KOPT-K1 (cell line): ENCODE measurements around the gene SCYGR5.
"Not testable (repeated sequence)": the region's sequence is repeated elsewhere in the genome, so short reads cannot be mapped to it uniquely, and the experiment has no call there.

Source experiments
- H3K27ac ChIP-seq: fragments of 200-600 bp; sonication (generic); 2 replicates; pipeline ENCODE4 v1.5.1; 2016; ENCODE audit warnings: antibody characterized with exemption, mild to moderate bottlenecking, low read depth, low read length; ENCODE audit not compliant: poor library complexity, severe bottlenecking
- H3K36me3 ChIP-seq: fragments of 200-600 bp; sonication (generic); 2 replicates; pipeline ENCODE4 v1.5.1; 2017; ENCODE audit warnings: antibody characterized with exemption, mild to moderate bottlenecking, low read length, moderate library complexity; ENCODE audit not compliant: insufficient read depth
- H3K9me3 ChIP-seq: fragments of 200-600 bp; sonication (generic); 2 replicates; pipeline ENCODE4 v1.5.1; 2017; ENCODE audit warnings: antibody characterized with exemption, low read length, mild to moderate bottlenecking; ENCODE audit not compliant: insufficient read depth, poor library complexity, severe bottlenecking

Gene SCYGR5, protein sequence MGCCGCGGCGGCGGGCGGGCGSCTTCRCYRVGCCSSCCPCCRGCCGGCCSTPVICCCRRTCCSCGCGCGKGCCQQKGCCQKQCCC

GRCh38 chr2:227666631-227667170 lies at the start of gene SCYGR5:
TSS of gene SCYGR5 (plus strand) at chr2:227666804. CDS start at chr2:227666804, 0 bp downstream.
- not testable (repeated sequence) for H3K9me3 ChIP-seq, H3K27ac ChIP-seq, H3K36me3 ChIP-seq

- Histone ChIP-seq H3K27ac (no peak within 1 kb of the TSS), H3K9me3 (no peaks in the 10 kb centered on the region), H3K36me3 (no peaks in the 10 kb centered on the region)
Observed at GRCh38 chr2:227617316-227618230, 49.0 kb upstream of the SCYGR5 start, which contains the start of gene SCYGR4. TSS of gene SCYGR4 (plus strand) at chr2:227617498. CDS start at chr2:227617498, 0 bp downstream.

- Histone ChIP-seq H3K27ac (no peak overlapping the region), H3K9me3 (no peaks in the 10 kb centered on the region), H3K36me3 (no peaks in the 10 kb centered on the region)
Observed at GRCh38 chr2:227623226-227623625, 43.4 kb upstream of the SCYGR5 start.

DNA sequence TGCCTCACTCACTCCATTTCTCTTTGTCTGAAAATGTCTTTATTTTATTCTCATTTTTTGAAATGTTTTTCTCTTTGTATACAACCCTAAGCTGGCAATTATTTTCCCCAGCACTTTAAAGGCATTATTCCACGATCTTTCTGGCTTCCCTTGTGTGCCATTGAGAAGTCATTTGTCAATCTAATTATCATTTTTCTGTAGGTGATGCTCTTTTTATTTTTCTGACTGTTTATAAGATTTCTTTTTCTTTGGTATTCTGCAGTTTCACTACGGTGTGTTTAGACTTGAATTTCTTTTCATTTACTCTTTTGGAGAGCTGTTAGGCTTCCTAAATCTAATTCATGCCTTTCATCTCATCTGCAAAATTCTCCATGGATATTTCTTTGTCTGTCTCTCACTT lies 41.2 kb upstream of the SCYGR5 start:
- Histone ChIP-seq H3K27ac (no peak overlapping the region), H3K36me3 (no peaks in the 10 kb centered on the region), H3K9me3 (no peaks in the 10 kb centered on the region)

DNA sequence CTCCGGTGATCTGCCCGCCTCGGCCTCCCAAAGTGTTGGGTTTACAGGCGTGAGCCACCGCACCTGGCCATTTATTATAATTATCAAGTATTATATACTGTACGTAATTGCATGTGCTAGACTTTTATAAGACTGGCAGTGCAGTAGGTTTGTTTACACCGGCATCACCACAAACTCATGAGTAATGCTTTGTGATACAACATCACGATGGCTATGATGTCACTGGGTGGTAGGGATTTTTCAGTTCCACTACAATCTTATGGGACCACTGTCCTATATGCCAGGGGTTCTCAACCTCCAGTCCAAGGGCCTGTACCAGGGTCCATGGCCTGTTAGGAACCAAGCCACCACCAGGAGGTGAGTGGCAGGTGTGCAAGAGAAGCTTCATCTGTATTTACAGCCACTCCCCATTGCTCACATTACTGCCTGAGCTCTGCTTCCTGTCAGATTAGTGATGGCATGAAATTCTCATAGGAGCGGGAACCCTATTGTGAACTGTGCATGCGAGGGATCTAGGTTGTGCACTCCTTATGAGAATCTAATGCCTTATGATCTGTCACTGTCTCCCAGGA lies 39.9 kb upstream of the SCYGR5 start:
- H3K9me3 ChIP-seq: no peaks in the 10 kb centered on the region
- H3K36me3 ChIP-seq: no peaks in the 10 kb centered on the region
- H3K27ac ChIP-seq: no peak overlapping the region

DNA sequence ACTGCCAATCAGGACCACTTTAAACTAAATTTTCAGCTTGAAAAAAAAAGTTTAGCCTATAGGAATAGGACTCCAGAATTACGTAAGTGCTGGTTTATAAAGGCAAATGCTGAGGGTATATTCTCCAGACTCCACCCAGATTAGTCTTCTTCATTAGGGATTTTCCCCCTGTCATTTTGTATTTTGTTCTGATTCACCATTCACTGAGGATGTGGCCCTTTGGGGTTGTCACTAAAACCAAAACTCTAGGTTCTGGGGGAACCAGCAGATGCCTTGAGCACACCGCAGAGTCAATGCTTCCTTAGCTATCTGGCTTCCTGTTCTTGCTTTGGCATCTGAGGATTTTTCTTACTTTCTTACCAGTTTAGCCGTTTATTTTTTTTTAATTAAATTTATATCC lies 38.8 kb upstream of the SCYGR5 start:
- Histone ChIP-seq H3K36me3 (no peaks in the 10 kb centered on the region), H3K27ac (no peak overlapping the region), H3K9me3 (no peaks in the 10 kb centered on the region)

DNA sequence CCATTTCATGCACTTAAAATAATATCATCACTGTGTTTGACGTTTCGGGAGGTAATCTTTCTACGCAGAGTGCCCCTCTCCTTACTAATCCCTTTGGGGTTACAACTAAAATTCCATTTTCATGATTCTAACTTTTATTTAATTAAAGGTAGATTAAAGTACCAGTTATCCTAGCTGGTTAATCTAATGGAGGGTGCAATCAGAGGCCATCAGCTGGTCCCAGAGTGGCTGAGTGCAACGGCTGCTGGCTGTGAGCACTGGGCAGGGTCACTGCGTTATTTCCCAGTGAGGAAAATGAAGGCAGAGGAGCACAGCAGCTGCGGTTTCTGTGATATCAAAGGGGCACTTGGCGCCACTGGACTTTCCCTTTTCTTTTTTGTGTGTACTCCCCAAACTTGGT lies 37.2 kb upstream of the SCYGR5 start:
- Histone ChIP-seq H3K36me3 (no peaks in the 10 kb centered on the region), H3K9me3 (no peaks in the 10 kb centered on the region), H3K27ac (no peak overlapping the region)

- no peak overlapping the region for H3K27ac ChIP-seq
- no peaks in the 10 kb centered on the region for H3K36me3 ChIP-seq
Observed at GRCh38 chr2:227630322-227630721, 36.3 kb upstream of the SCYGR5 start.

DNA sequence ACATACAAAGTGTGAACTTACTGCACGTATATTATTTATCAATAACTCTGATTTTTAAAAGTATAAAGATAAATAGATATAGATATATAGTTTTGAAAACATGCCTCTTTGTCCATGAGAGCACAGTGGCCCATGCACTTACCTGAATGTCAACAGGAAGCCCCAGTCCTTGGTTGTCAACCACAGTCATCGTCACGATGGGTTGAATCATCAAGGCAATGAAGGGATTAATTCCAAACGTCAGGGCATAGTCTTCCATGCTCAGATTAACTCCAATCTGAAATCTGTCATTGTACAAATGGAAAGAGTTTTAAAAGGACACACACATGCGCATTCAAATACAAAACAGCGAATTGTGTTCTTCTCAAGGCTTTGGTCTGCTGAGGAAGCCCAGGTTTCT lies 33.8 kb upstream of the SCYGR5 start:
- H3K36me3 ChIP-seq: no peaks in the 10 kb centered on the region
- no peak overlapping the region for H3K27ac ChIP-seq
- H3K9me3 ChIP-seq: no peaks in the 10 kb centered on the region

More at GRCh38 chr2:227630322-227630721, 36.3 kb upstream of the SCYGR5 start:
- H3K9me3 ChIP-seq: no peaks in the 10 kb centered on the region

DNA sequence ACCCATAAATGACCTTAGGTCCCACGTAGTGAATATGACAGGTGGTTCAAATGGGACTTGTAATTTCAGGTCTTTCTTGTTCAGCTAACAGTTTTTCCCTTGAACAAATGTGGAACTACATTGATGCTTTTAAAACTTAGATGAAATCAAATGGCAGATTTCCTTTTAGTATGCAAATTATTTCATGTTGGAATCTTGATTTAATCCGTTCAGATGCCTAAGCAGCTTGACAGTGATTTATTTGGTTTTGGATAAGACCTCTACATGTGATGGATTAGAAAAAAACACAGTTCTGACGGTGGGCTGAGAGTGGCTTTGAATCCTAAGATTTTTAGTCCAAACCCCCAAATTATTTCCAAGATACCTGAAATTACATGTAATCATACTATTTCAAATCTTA lies 32.4 kb upstream of the SCYGR5 start:
- no peaks in the 10 kb centered on the region for H3K9me3 ChIP-seq
- no peak overlapping the region for H3K27ac ChIP-seq
- H3K36me3 ChIP-seq: no peaks in the 10 kb centered on the region

GRCh38 chr2:227642656-227643055 lies 23.9 kb upstream of the SCYGR5 start:
- no peaks in the 10 kb centered on the region for H3K9me3 ChIP-seq
- H3K36me3 ChIP-seq: no peaks in the 10 kb centered on the region
- H3K27ac ChIP-seq: no peak overlapping the region

GRCh38 chr2:227643990-227644551 lies 22.5 kb upstream of the SCYGR5 start:
- Histone ChIP-seq H3K36me3 (no peaks in the 10 kb centered on the region), H3K27ac (no peak overlapping the region), H3K9me3 (no peaks in the 10 kb centered on the region)

- no peak overlapping the region for H3K27ac ChIP-seq
- no peaks in the 10 kb centered on the region for H3K36me3 ChIP-seq
- H3K9me3 ChIP-seq: no peaks in the 10 kb centered on the region
Observed at GRCh38 chr2:227653419-227653818, 13.2 kb upstream of the SCYGR5 start.

DNA sequence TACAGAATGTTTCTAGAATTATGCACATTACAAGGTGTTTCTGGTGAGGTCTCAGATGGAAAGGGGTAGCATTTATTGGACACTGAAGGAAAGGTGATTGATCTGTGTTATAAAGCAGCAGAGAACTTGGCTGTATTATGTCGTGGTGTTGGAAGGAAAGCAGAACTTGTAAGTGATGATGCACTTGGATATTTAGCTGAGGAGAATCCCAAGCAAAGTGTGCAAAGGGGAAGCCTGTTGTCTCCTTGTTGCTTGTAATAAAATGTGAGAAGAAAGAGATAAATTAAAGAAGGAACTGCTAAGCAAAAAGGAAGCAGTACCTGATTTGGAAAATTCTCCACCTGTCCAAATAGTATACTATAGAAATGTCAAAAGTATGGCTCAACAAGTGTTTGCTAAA lies 12.2 kb upstream of the SCYGR5 start:
- no peaks in the 10 kb centered on the region for H3K9me3 ChIP-seq

DNA sequence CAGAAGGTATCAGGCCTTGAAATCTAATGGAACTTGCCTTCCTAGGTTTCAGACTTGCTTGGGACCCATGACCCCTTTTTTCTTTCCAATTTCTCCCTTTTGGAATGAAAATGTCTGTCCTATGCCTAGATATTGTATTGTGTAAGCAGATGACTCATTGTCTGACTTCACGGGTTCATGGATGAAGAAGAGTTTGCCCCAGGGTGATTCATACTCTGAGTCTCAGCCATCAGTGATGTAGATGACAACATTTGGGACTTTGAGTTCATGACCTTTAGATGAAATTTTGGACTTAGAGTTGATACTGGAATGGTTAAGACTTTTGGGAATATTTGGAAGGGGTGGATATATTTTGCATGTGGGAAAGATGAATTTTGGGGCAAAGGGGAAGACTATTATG lies 11.2 kb upstream of the SCYGR5 start:
- no peak overlapping the region for H3K27ac ChIP-seq
- H3K36me3 ChIP-seq: no peaks in the 10 kb centered on the region
- H3K9me3 ChIP-seq: no peaks in the 10 kb centered on the region

More for the DNA sequence above, 12.2 kb upstream of the SCYGR5 start:
- Histone ChIP-seq H3K27ac (no peak overlapping the region), H3K36me3 (no peaks in the 10 kb centered on the region)
